RCC 7860 (cell line): ENCODE measurements around the gene ATAD3C.

Source experiments
- DNase-seq: peaks from one replicate; pipeline ENCODE4 v3.0.0-alpha.2; 2015; ENCODE audit warnings: low spot score
- FAIRE-seq: peaks from 2 replicates; lab custom pipeline; 2012; peaks lifted over from hg19 to GRCh38; lab: Jason Lieb, UNC

ATAD3C gene

DNA sequence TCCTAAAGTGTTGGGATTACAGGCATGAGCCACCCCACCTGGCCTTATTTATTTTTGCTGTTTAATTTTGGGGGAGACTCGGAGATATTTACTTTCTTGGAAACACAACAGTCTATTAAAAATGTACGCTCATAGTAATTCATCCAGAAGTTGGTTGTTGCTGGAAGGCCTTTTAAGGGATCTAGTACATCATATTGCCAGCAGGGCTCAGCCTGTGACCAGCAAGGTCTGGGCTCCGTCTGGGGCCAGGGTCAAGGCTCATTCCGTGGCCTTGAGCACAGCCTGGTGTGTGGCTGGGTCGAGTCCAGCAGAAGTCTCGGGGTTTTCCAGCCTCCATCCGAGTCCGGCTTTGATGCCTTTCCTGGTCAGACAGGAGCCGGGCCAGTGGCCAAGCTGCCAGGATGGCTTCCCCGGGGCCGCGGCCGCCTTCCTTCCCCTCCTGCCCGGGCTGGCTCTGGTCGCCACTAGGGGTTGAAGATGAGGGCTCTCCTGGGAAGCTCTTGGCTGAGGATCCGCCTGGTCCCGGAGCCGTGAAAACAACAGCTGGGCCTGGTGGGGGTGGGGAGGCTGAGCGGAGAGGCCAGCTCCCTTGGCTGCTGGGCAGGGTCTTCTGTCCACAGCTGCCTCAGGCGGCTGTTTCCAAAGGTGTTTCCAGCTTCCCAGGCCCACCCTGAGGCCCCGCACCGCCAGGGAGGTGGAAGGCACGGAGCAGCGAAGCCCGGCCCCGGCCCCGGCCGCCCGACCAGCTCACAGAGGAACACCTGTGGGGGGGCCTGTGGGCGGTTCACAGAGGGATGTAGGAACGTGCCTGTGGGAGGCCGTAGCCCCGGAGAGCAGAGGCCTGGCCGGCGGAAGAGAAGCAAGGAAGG lies 19.1 kb upstream of the ATAD3C start:
- no peak for DNase-seq
- FAIRE-seq = no peak

DNA sequence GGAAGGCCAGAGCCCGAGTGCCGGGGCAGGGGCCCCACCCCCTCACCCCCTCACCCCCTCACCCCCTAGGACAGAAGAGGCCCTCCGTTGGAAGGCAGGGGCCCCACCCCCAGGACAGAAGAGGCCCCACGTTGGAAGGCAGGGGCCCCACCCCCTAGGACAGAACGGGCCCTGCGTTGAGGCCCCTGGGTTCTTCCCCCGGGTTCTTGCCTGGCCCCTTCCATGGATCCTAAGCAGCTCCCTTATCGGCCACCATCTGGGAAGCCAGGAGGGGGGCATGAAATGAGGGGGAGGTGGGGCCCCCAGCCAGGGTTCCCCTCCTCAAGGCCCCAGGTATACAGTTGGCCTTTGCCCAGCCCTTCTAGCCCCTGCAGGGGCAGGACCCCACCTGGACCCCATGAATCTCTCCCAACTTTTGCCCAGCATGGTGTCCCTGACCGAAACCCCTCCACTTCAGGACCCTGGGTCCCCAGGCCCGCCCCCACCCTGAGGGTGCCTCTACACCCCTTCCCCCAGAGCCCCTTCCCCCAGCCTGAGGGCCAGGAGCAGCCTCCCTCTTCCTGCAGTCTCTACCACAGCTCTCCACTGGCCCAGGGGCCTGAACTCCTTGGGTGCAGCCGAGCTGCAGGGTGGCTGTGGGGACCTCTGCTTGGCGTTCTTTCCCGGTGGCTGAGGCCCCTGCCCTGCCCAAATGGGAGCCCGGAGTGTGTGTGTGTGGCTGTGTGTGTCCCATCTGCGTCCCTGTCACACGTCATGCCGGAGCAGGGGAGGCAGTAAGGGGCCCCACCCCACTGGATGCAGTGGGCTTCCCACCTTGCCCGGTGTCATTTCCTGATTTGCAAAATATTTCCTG lies 18.3 kb upstream of the ATAD3C start:
- no peak for DNase-seq
- FAIRE-seq = no peak

DNA sequence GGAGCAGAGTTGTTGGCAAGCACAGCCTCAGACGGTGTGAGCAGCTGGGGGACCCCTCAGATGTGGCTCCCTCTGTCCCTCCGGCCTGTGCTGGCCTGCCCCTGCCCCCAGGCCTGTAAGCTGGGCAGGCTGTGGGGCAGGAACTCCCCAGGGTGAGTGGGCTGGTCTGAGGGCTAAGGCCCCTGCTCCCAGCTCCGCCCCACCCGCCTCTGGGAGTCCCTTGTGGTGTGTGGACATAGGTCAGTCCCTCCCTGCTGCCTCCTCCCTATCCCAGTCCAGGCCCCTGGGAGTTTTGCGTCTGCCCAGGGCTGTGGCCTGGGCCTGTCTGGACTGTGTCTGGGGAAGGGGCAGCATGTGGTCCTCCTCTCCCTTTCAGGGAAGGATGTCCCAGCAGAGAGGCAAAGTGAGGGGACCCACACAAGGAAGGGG lies 17.6 kb upstream of the ATAD3C start:
- DNase-seq = no peak
- no peak for FAIRE-seq

DNA sequence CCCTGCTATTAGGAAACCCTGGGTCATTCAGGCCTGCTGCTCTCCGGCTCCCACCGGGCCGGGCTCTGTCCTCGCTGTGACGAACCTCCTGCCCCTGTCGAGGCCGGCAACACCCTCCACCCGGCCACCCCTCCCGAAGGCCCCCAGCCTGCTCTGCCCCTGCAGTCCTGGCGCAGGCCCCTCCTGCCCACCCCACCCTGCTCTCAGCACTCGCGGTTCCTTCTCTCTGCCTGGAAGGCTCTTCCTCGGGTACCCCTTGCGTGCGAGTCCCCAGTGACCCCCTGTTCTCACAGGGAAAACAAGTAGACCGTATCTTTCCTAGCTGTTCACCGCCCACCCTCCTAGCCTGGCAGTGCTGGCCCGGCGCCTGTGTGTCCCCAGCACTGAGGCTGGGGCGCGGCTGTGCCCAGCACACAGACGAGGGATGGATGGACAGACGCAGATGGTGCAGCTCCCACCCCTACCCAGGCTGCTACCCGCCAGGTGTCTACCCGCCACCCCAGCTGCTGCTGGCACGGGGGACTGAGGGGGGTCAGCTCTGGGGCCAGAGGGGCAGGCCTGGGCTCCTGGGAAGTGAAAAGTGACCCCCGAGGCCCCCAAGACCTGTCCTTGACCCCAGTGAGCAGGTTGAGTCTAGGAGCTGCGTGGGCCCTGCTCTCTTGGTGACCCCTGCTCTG lies 17.1 kb upstream of the ATAD3C start:
- FAIRE-seq = no peak
- DNase-seq = no peak

DNA sequence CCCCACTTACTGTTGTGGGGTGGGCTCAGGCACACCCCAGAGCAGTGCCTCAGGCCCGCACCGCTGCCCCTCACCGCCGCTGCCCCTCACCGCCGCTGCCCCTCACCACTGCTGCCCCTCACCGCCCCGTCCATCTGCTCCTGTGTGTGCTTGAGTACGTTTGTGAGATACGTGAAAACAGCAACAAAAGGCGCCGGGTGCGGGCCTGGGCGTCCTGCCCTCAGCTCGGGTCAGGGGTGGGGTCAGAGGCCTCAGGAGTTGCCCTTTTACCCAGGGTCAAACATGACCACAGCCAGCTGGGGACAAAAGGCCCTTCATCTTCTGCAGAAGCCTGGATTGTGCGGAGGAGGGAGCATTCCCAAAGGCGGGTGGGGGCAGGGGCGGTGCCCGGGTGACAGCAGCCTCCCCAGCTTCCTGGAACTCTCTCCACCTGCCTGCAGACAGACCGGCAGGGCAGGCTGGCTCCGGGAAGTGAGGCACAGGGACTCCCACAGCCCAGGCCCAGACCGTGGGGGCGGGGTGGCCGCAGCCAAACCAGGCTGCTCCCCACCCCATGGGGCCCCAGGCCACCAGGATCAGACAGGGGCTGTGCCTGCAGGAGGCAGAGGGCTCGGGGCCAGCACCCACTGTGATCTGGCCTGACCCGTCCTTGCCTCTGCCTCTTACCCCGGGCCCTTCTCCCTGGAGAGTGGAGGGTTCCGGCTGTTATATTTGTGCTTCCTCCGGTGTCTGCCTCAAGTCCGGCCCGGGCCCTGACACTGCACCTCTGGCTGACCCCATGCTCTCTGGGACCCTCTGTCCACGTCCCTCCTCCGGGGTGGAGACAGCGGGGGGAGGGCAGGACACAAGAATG lies 16.3 kb upstream of the ATAD3C start:
- no peak for FAIRE-seq
- no peak for DNase-seq

DNA sequence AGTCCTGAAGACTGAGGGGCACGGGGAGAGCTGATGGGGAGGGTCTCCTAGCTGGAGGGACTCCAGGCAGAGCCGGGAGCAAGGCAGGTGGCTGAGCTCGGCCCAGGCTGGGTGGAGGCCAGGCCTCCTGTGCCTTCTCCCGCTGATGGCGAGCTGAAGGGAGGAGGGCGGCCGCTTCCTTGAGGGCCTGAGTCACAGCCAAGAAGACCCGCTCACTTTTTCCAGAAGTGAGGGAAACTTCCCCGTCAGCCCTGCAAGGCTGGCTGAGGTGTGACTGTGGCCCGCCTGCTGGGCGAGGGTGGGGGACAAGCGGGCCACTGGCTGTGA lies 15.7 kb upstream of the ATAD3C start:
- DNase-seq (no peak), FAIRE-seq (no peak)

DNA sequence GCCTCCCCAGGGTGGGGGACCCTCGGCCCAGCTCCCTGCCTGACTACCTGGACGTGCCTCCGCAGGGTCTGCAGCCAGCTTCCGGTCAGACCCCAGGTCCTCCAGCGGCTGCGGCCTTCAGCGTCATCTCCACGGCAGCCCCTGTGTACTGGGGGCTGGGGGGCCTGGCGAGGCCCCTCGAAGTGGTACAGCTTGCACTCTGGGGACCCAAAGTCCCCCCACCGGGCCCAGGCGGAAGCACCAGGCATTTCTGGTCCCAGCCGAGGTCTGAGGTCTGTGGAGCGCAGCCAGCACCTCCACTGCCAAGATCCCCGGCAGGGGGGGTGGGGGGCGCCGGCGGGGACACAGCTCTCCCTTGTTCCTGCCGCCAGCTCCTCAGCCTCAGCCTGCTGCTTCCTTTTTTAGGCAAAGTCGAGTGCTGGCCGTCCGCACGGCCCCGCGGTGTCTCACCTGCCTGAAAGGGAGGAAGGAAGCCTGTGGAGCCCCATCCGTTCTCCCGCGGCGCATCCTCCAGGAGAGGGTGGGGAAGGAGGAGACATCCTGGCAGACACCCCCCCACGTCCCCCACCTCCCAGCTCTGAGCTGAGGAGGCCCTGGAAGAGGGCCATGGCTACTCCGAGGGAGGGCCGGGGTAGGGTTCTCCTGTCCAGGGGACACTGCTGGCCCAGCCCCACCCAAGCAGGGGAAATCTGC lies 15.2 kb upstream of the ATAD3C start:
- DNase-seq (no peak), FAIRE-seq (no peak)

DNA sequence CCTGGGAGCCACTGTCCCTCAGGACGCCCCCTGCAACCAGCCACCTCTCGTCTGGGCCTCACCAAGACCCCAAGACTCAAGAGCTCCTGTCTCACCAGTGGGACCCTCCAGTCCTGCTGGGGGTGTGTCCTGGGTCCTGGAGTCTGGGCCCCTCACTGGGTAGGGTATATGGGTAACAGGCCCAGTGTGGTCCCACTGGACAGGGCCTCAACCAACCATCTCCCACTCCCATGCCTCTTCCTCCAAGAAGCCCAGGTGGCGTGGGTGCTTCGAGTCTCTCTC lies 14.7 kb upstream of the ATAD3C start:
- no peak for FAIRE-seq
- DNase-seq = no peak

DNA sequence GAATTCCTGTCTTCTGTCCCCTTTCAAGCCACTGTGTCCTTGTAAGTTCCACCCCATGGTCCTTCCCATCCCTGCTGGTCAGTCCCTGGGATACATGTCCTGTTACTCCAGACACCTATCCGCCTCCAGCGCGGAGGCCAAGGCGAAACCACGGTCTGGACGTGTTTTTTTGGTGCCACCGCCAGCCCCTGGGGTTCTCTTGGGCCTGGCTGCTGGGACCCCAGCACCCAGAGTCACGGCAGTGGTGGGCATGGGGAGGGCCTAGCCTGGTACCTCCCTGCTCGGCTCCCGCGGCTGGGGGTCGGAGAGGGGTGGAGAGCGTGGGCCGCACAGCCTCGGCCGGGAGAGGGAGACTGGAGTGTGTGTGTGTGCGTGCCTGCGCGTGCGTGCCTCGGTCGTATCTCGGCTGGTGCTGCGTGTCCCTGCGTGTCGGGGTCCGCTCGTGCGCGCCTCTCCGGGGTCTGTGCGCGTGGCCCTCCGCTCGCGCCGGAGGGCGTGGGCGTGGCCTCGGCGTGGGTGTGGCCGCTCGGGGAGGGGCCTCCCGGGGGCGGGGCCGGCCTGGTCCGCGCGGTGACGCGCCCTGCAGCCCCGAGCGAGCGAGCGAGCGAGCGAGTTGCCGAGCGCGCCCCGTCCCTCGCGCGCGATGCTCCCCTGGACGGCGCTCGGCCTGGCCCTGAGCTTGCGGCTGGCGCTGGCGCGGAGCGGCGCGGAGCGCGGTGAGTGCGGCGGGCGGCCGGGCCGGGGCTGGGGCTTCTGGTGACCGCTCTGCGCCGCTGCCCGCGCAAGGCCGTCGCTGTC lies 14.2 kb upstream of the ATAD3C start, which contains the start of gene VWA1:
TSS of gene VWA1 (plus strand) at position 585 of the 798 bp plus-strand sequence. CDS start at position 644, 59 bp downstream.
- no peak for DNase-seq
- no peak for FAIRE-seq

DNA sequence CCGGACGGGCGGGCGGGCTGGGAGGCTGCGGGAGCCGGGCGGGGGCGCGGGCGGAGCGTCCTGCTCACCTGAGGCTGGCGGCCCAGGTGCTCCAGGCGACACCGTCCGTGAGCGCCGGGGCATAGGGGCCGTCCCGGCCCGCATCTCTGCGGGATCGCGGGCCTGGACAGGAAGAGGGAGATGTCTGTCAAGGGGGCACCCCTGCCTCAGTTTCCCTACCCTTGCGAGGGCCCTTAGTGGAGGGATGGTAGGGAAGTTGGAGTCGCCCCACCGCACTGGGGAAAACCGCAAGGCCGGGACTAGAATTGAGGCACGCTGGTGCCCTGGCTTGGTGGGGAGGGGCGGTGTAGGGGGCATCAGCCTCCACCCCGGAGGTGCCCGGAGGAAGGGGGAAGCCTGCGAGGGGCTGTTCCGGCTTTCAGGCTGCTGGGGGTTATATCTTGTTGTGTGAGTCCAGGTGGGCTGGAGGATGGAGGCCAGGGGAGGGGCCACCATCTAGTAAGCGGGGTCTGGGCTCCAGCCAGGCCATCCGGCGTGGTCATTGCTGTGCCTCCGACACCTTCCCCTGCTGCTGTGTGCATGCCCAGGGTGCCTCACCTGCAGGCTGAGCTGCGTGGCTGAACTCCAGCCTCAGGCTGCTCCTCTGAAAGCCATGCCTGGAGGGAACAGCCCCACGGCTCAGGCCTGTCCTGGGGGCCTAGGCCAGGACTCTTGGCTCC lies 13.4 kb upstream of the ATAD3C start:
- FAIRE-seq (no peak), DNase-seq (no peak)

DNA sequence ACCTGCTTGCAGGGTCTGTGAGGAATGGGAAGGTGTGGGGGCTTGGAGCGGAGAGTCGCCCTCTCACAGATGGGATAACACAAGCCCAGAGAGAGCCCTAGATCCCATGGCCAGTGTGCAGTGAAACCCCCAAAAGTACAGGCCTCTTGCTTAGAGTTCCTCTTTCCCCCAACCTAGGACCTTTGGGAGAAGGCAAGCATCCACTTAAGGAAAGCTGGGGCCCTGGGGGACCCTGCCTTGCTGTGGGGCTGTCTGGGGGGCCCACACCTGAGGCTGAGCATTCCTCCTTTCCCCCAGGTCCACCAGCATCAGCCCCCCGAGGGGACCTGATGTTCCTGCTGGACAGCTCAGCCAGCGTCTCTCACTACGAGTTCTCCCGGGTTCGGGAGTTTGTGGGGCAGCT lies 12.9 kb upstream of the ATAD3C start:
- no peak for FAIRE-seq
- no peak for DNase-seq

DNA sequence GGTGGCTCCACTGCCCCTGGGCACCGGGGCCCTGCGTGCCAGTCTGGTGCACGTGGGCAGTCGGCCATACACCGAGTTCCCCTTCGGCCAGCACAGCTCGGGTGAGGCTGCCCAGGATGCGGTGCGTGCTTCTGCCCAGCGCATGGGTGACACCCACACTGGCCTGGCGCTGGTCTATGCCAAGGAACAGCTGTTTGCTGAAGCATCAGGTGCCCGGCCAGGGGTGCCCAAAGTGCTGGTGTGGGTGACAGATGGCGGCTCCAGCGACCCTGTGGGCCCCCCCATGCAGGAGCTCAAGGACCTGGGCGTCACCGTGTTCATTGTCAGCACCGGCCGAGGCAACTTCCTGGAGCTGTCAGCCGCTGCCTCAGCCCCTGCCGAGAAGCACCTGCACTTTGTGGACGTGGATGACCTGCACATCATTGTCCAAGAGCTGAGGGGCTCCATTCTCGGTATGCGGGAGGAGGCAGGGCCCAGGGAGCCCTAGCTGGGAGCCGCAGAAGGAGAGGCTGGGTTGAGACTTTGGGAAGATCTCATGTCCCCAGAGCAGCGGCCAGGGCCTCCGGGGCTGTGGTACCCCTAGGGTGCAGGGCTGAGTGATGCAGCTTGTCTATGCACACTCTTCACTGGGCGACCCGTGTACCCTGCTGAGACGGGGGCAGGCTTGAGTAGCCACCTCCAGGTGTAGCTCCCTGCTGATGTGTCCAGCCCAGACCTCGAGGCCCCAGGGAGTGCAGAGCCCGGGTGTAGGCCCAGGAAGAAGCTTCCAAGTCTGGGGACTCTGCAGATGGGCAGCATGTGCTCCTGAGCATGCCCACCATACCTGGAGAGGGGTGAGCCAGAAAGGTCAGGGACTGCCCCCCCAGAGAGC lies 12.2 kb upstream of the ATAD3C start:
- no peak for DNase-seq

DNA sequence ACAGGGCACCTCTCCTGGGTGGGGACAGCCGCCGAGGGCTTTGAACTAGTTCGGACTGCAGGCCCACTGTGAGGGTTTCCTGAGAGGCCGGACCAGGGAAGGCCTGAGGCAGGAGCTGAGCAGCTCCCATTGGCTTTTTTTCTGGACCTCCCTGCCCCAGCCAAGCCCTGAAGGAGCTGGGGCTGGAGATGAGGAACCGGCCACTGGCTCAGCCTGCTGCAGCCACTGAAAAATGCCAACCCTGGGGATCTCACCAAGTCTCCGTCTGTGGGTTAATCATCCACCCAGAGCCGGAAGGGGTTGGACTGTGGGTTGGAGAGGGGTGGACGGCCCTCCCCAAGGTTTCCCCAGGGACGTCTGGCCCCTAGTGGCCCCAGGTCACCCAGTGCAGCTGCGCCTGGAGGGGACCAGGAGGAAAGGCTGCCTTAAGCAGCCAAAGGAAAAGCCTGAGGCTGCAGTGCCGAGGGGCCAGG lies 11.5 kb upstream of the ATAD3C start:
- DNase-seq = peak; percentile 76
- FAIRE-seq = peak; percentile 83

More for the DNA sequence above, 12.2 kb upstream of the ATAD3C start:
- FAIRE-seq = no peak

DNA sequence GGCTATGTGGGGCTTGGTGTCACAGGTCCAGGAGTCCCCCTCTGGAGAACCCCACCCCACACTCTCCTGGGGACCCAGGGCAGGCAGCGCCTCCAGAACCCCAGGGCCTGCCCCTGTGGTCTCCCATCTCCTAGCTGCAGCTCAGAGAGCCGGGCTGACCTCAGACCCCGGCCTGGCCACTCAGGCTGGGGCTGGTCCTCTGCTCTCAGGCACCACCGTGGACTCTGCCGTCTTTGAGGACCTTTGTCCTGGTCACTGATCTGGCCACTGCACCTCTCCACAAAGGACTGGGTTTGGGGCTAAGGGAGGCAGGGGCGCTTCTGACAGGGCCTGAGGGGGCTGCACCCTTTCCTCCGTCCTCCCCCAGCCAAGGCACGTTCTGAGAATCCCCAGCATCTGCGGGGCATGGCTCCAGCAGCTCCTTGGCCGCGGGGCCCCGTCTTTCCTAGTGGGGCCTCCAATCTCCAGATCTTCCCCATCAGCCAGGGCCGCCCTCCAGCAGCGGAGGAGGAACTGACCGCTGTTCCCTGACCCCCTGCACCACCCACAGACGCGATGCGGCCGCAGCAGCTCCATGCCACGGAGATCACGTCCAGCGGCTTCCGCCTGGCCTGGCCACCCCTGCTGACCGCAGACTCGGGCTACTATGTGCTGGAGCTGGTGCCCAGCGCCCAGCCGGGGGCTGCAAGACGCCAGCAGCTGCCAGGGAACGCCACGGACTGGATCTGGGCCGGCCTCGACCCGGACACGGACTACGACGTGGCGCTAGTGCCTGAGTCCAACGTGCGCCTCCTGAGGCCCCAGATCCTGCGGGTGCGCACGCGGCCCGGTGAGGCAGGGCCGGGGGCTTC lies 10.7 kb upstream of the ATAD3C start:
- DNase-seq (no peak), FAIRE-seq (no peak)

DNA sequence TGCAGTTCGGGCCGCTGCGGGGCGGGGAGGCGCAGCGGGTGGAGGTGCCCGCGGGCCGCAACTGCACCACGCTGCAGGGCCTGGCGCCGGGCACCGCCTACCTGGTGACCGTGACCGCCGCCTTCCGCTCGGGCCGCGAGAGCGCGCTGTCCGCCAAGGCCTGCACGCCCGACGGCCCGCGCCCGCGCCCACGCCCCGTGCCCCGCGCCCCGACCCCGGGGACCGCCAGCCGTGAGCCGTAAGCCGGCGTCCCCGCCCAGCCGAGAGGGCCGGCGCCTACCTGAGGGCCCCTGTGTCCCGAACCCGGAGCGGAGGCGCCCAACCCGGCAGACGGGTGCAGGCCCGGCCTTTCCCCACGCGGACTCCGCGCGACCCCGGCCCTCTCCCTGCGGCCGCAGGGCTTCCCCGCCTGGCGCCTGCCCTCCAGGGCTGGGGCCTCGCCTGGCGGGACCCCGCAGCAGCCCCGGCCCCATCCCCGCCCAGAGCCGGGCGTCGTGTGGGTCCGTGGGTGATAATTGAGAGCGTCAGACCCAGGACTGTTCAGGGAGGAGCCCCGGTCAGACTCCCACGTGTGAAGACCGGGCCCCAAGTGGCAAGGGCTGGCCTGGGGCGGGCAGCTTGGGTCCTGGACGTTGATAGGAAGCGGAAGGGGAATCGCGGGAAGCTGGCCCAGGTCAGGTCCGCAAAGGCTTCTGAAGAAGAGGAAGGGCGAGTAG lies 9.8 kb upstream of the ATAD3C start:
- FAIRE-seq = no peak
- DNase-seq = no peak
